Thyroid gland (tissue), 4 donors: ENCODE data around the gene BCAS1.
"Not testable (repeated sequence)": the region's sequence is repeated elsewhere in the genome, so short reads cannot be mapped to it uniquely, and the experiment has no call there.

ENCODE experiments used
- CTCF ChIP-seq, 6 experiments: fragments of 200-600 bp in 3 of 6; fragments of 450-650 bp in 3 of 6; sonication (generic) in 3 of 6; IDR thresholded peaks; one replicate each; pipeline ENCODE4 v1.5.1; 2016 to 2019; ENCODE audit warnings: antibody characterized with exemption in 6 of 6, mild to moderate bottlenecking in 2 of 6, inconsistent platforms in 1 of 6, moderate library complexity in 1 of 6
- POLR2A ChIP-seq, 2 donors: fragments of 450-650 bp; IDR thresholded peaks; one replicate each; pipeline ENCODE4 v1.6.1; 2017; ENCODE audit warnings: antibody characterized with exemption in 2 of 2, mild to moderate bottlenecking in 2 of 2, moderate library complexity in 1 of 2

- not testable (repeated sequence) for TF ChIP-seq CTCF, POLR2A (IDR thresholded peaks at IDR 0.05)
Measured at GRCh38 chr20:53973882-53974281, 96.5 kb downstream of the BCAS1 start.
